K562 treated with DMSO at 1 percent for 4 hours (cell line): Measurements from ENCODE around the gene ECI2. TPM values are rescaled to one million over a fixed set of nuclear protein-coding genes. Genes with fewer than 3 reads are reported as not detected.

Source experiments
- total RNA-seq: library from RNA; unstranded; fragments of 300-600 nt; gene quantifications from 2 replicates; pipeline ENCODE4 v1.2.3, GENCODE V29; 2022; ENCODE audit not compliant: insufficient read depth

Gene ECI2
- 60.2 and 61.5 TPM in 2 replicates for total RNA-seq

GRCh38 chr6:4134841-4135664, at the start of gene ECI2:
ECI2 (minus strand) TSS chr6:4135575; CDS start chr6:4135560, 15 bp downstream.

GRCh38 chr6:4078691-4079471, 56.5 kb downstream of the ECI2 start, which contains the start of gene FAM217A:
FAM217A (minus strand) TSS chr6:4079137; CDS start chr6:4077414, 1,723 bp downstream.

Other genes starting within 250 kb of the ECI2 start
- not detected in 2 replicates for gene FAM217A, start 56.4 kb downstream of the ECI2 start, total RNA-seq